Loucy (cell line): ENCODE measurements around the gene ADARB1.

Source experiments
- CTCF ChIP-seq: fragments of 200-600 bp; sonication (generic); conservative IDR thresholded peaks from 2 replicates; pipeline ENCODE4 v1.5.1; 2014; ENCODE audit warnings: mild to moderate bottlenecking, antibody characterized with exemption, low read length
- EZH2phosphoT487 ChIP-seq: fragments of 200-600 bp; IDR thresholded peaks from 2 replicates; pipeline ENCODE4 v1.6.1; 2018; ENCODE audit warnings: antibody characterized with exemption, mild to moderate bottlenecking, moderate library complexity, borderline replicate concordance

GRCh38 chr21:45116066-45116465 lies 41.7 kb downstream of the ADARB1 start:
- no peak for TF ChIP-seq CTCF
- TF ChIP-seq EZH2phosphoT487, result no peak
